Hepatocyte (in vitro differentiated cells): ENCODE results near the gene C1orf167.

Source experiments
- CTCF ChIP-seq: fragments of 200-600 bp; sonication (generic); IDR thresholded peaks from 2 replicates; pipeline ENCODE4 v1.5.1; 2016; ENCODE audit warnings: antibody characterized with exemption, mild to moderate bottlenecking; ENCODE audit not compliant: poor library complexity
- EZH2phosphoT487 ChIP-seq: fragments of 200-600 bp; sonication (generic); IDR thresholded peaks from one replicate; pipeline ENCODE4 v1.6.1; 2018; ENCODE audit warnings: antibody characterized with exemption, mild to moderate bottlenecking, low read depth, moderate library complexity; ENCODE audit not compliant: unreplicated experiment, severe bottlenecking

GRCh38 chr1:11823366-11824137, 61.6 kb downstream of the C1orf167 start:
- TF ChIP-seq CTCF (no peak), EZH2phosphoT487 (no peak)
